Heart left ventricle (tissue), 13 donors: ENCODE measurements around the gene CTSW.

Source experiments
- POLR2A ChIP-seq, 2 donors: fragments of 450-650 bp; IDR thresholded peaks; one replicate each; pipeline ENCODE4 v1.6.1; 2017; ENCODE audit warnings: antibody characterized with exemption in 2 of 2, mild to moderate bottlenecking in 2 of 2, moderate library complexity in 2 of 2
- TF ChIP-seq, protein P1 (sequence below), 12 donors: fragments of 200-600 bp; sonication (generic) in 4 of 12; IDR thresholded peaks; one replicate each; pipeline versions ENCODE4 v1.5.0 to v1.8.0; 2018 to 2022; ENCODE audit warnings: antibody characterized with exemption in 12 of 12, mild to moderate bottlenecking in 5 of 12
- donor health status: ischemic (EF 13 %, LVEDD 7.1; RV severe dilation, severe dysfunction).
- donor health status: DM: no; HTN: yes; CAD: no.
- donor health status: DM: no; HTN: no; CAD: no.
- donor health status: ischemic (EF 25% LVEDD 6.9; RV normal size, moderate dysfunction).
- donor health status: ischemic (EF 25% LVEDD 5.7; RV mildly dilated, moderate dysfunction).
- donor health status: ischemic (EF 35%, LVEDD 5.7; RV mildly dilated, moderate dysfunction).
- donor health status: nonischemic (EF 11% LVEDD 7.7; RV severe dilation, severe dysfunction).
- donor health status: DM: yes; HTN: yes; CAD: no.
- donor health status: PGD.
- donor health status: ischemic (EF 29% LVEDD 5.4; RV normal size, mild dysfunction).
- donor health status: nonischemic (EF 23%, LVEDD 6.1; RV moderate dilation, normal function).

DNA sequence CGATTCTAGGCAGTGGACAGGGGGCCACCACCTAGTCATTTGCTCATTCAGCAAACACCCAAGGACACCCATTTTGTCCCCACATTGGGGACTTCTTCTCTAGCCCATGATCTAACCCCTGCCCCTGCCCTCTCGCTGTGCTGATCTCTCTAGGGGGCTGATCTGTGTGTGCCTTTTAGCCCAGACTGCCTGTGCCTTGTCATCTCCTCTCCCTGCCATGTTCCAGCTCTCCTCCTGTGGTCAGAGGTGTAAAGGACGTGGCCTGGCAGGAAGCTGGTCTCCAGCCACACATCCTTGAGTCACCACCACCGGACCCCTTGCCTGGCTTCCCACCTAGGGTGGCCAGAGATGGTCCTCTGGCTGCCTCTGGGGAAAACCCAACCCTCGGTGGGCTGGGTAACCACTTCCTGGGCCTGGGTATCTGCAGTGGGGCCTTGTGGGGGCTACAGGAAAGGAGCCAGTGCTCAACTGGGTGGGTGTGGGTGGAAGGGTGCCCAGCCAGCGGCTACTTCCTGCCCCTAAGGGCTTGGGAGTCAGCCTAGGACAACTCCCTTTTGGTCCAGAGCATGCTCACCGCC is 1.3 kb downstream of the CTSW start:
- TF ChIP-seq, protein P1, sequence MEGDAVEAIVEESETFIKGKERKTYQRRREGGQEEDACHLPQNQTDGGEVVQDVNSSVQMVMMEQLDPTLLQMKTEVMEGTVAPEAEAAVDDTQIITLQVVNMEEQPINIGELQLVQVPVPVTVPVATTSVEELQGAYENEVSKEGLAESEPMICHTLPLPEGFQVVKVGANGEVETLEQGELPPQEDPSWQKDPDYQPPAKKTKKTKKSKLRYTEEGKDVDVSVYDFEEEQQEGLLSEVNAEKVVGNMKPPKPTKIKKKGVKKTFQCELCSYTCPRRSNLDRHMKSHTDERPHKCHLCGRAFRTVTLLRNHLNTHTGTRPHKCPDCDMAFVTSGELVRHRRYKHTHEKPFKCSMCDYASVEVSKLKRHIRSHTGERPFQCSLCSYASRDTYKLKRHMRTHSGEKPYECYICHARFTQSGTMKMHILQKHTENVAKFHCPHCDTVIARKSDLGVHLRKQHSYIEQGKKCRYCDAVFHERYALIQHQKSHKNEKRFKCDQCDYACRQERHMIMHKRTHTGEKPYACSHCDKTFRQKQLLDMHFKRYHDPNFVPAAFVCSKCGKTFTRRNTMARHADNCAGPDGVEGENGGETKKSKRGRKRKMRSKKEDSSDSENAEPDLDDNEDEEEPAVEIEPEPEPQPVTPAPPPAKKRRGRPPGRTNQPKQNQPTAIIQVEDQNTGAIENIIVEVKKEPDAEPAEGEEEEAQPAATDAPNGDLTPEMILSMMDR (IDR thresholded peaks at IDR 0.05): no peak
- TF ChIP-seq POLR2A (IDR thresholded peaks at IDR 0.05): no peak
